OCI-LY7 (cell line): Measurements from ENCODE around the gene SRBD1. TPM values are rescaled to one million over a fixed set of nuclear protein-coding genes. Genes with fewer than 3 reads are reported as not detected.

Experiments used
- BruUV-seq: library from RNA; stranded (reverse); fragments of 400-500 nt; replicated peaks from 2 replicates; lab custom pipeline; 2021; lab: Mats Ljungman, UMichigan
- CTCF ChIA-PET: fragments of 300-600 bp; sonication (Branson Sonifier 250); formaldehyde crosslinking; loops from one replicate; lab custom pipeline; 2022; ENCODE audit warnings: antibody characterized with exemption; ENCODE audit not compliant: unreplicated experiment; lab: Charles Lee
- POLR2A ChIA-PET: fragments of 300-600 bp; sonication (Branson Sonifier 250); formaldehyde crosslinking; loops from one replicate; lab custom pipeline; 2022; ENCODE audit warnings: antibody characterized with exemption; lab: Charles Lee
- DNase-seq: peaks from one replicate; pipeline ENCODE4 v3.0.0-alpha.2; 2015; ENCODE audit warnings: low spot score
- H2AFZ ChIP-seq: fragments of 200-600 bp; sonication (generic), shearing (Covaris generic); 2 replicates; pipeline ENCODE4 v1.6.1; 2014; ENCODE audit warnings: mild to moderate bottlenecking, antibody characterized with exemption, low read length, moderate library complexity
- H3K27ac ChIP-seq: fragments of 200-600 bp; sonication (generic); 2 replicates; pipeline ENCODE4 v1.5.1; 2014; ENCODE audit warnings: mixed run types, low read depth, mild to moderate bottlenecking, moderate library complexity, low read length, inconsistent platforms; ENCODE audit not compliant: poor library complexity, severe bottlenecking
- H3K36me3 ChIP-seq: fragments of 200-600 bp; sonication (generic); 2 replicates; pipeline ENCODE4 v1.6.1; 2014; ENCODE audit warnings: mild to moderate bottlenecking, antibody characterized with exemption, low read length, moderate library complexity, mixed read lengths; ENCODE audit not compliant: insufficient read depth
- H3K4me1 ChIP-seq: fragments of 200-600 bp; sonication (generic); 2 replicates; pipeline ENCODE4 v1.5.1; 2014; ENCODE audit warnings: mild to moderate bottlenecking, low read length; ENCODE audit not compliant: insufficient read depth, poor library complexity, severe bottlenecking
- H3K4me2 ChIP-seq: fragments of 200-600 bp; sonication (generic); 2 replicates; pipeline ENCODE4 v1.6.1; 2014; ENCODE audit warnings: mild to moderate bottlenecking, low read length
- H3K4me3 ChIP-seq: fragments of 200-600 bp; sonication (generic); 2 replicates; pipeline ENCODE4 v1.5.1; 2014; ENCODE audit warnings: mild to moderate bottlenecking, low read depth, low read length; ENCODE audit not compliant: poor library complexity, severe bottlenecking
- H3K79me2 ChIP-seq: fragments of 200-600 bp; sonication (generic); 2 replicates; pipeline ENCODE4 v1.6.1; 2016; ENCODE audit warnings: low read depth, mild to moderate bottlenecking, low read length, moderate library complexity, mixed read lengths; ENCODE audit not compliant: insufficient read depth
- H3K9me2 ChIP-seq: fragments of 200-600 bp; sonication (generic); 2 replicates; pipeline ENCODE4 v1.6.1; 2016; ENCODE audit warnings: mild to moderate bottlenecking, low read length, mixed read lengths; ENCODE audit not compliant: insufficient read depth
- H3K9me3 ChIP-seq: fragments of 200-600 bp; sonication (generic); 2 replicates; pipeline ENCODE4 v1.6.1; 2014; ENCODE audit warnings: mild to moderate bottlenecking, mixed run types, low read length, mixed read lengths
- H4K20me1 ChIP-seq: fragments of 200-600 bp; sonication (generic); 2 replicates; pipeline ENCODE4 v1.6.1; 2014; ENCODE audit warnings: mild to moderate bottlenecking, antibody characterized with exemption, low read length, moderate library complexity, mixed read lengths; ENCODE audit not compliant: insufficient read depth
- CTCF ChIP-seq: fragments of 200-600 bp; sonication (generic); conservative IDR thresholded peaks from 2 replicates; pipeline ENCODE4 v1.5.1; 2014; ENCODE audit warnings: mild to moderate bottlenecking, antibody characterized with exemption, low read length, moderate library complexity, mixed read lengths
- EZH2phosphoT487 ChIP-seq: fragments of 200-600 bp; sonication (generic); IDR thresholded peaks from 2 replicates; pipeline ENCODE4 v1.6.1; 2018; ENCODE audit warnings: low read depth, borderline replicate concordance, mild to moderate bottlenecking, mixed run types, antibody characterized with exemption, low read length, moderate library complexity, mixed read lengths
- intact Hi-C: fragments of 100-400 bp; cut with micrococcal nuclease; formaldehyde crosslinking; loops from one replicate; pipeline ENCODE4 v1.10.0; 2022; ENCODE audit not compliant: unreplicated experiment
- total RNA-seq, 2 experiments: library from RNA; depleted of rRNA in 1 of 2; stranded (reverse); fragments of >200 nt in 1 of 2; shearing (Covaris generic) in 1 of 2; gene quantifications; 2 replicates each; pipeline ENCODE4 v1.2.3, GENCODE V29; 2014 to 2022

Gene SRBD1
- total RNA-seq, 2 experiments from 2014 or later, result 13.9 to 16.0 TPM

- Histone ChIP-seq H3K27ac (no peak overlapping the region), H3K4me1 (peaks cover 6% of the 10 kb centered on the region), H3K79me2 (no peaks in the 10 kb centered on the region), H3K36me3 (peaks cover 28% of the 10 kb centered on the region), H4K20me1 (no peaks in the 10 kb centered on the region), H3K9me3 (no peaks in the 10 kb centered on the region), H3K4me3 (no peak overlapping the region), H2AFZ (no peak overlapping the region), H3K9me2 (no peaks in the 10 kb centered on the region), H3K4me2 (no peak overlapping the region)
- no TSS peak for BruUV-seq
- POLR2A ChIA-PET, result no interaction called here
- CTCF ChIA-PET, result no interaction called here
- intact Hi-C loops, result no loop called here
- no peak for DNase-seq
- TF ChIP-seq CTCF (no peak), EZH2phosphoT487 (no peak)
These were observed 198.2 kb downstream of the SRBD1 start for GRCh38 chr2:45412754-45413379.

DNA sequence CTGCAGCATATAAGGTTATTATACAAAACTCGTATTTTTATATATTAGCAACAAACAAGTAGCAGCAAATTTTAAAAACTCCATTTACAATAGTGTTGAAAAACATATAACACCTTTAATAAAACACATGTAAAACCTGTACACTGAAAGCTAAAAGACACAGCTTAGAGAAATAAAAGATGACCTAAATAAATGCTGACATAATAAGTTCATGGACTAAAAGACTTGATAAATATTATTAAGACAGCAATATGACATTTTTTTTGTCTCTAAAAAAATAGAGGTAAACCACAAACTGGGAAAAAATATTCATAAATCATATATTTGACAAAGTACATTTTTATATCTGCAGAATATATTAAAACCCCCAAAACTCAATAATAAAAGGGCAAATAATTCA lies 201.4 kb downstream of the SRBD1 start:
- Histone ChIP-seq H3K9me3 (no peaks in the 10 kb centered on the region), H3K9me2 (no peaks in the 10 kb centered on the region), H3K4me2 (no peak overlapping the region), H2AFZ (no peak overlapping the region), H3K4me3 (no peak overlapping the region), H3K4me1 (peaks cover 6% of the 10 kb centered on the region), H3K36me3 (peaks cover 21% of the 10 kb centered on the region), H3K79me2 (no peaks in the 10 kb centered on the region), H4K20me1 (no peaks in the 10 kb centered on the region), H3K27ac (no peak overlapping the region)
- ChIA-PET POLR2A (interaction anchor here (0.7 kb wide), 1 partner anchor 23 kb away, joined by 3 read pairs; no protein-coding TSS in a partner anchor), CTCF (no interaction called here)
- intact Hi-C loops, result no loop called here
- no TSS peak for BruUV-seq
- no peak for TF ChIP-seq EZH2phosphoT487
- TF ChIP-seq CTCF, result no peak
- no peak for DNase-seq

- H3K4me3 ChIP-seq, result no peak overlapping the region
- ChIA-PET CTCF (no interaction called here), POLR2A (no interaction called here)
- intact Hi-C loops, result no loop called here
- no peaks in the 10 kb centered on the region for H3K9me2 ChIP-seq
- H3K36me3 ChIP-seq, result peaks cover 14% of the 10 kb centered on the region; the same call in 1 of the 2 replicates
- BruUV-seq, result no TSS peak
- peaks cover 6% of the 10 kb centered on the region for H3K4me1 ChIP-seq
- TF ChIP-seq CTCF, result no peak
- no peak for TF ChIP-seq EZH2phosphoT487
- H3K4me2 ChIP-seq, result no peak overlapping the region
- no peak for DNase-seq
- no peak overlapping the region for H3K27ac ChIP-seq
- H2AFZ ChIP-seq, result no peak overlapping the region
- H4K20me1 ChIP-seq, result no peaks in the 10 kb centered on the region
- H3K9me3 ChIP-seq, result no peaks in the 10 kb centered on the region
- H3K79me2 ChIP-seq, result no peaks in the 10 kb centered on the region
These were observed 204.4 kb downstream of the SRBD1 start for GRCh38 chr2:45406621-45407020.
